Osteoblast (primary cell): ENCODE measurements around the gene NAGA. TPM values are rescaled to one million over a fixed set of nuclear protein-coding genes. Genes with fewer than 3 reads are reported as not detected.

Experiments
- DNase-seq: peaks from one replicate; pipeline ENCODE4 v3.0.0; 2011; ENCODE audit warnings: low spot score, mixed read lengths; ENCODE audit not compliant: insufficient read length; ENCODE audit errors: missing footprints
- H2AFZ ChIP-seq: 2 replicates; pipeline ENCODE4 v1.6.0; 2011; ENCODE audit warnings: mild to moderate bottlenecking, low read length
- H3K27ac ChIP-seq: 2 replicates; pipeline ENCODE4 v1.5.1; 2011; ENCODE audit warnings: mild to moderate bottlenecking, low read depth, low read length, moderate library complexity
- H3K27me3 ChIP-seq: 2 replicates; pipeline ENCODE4 v1.6.0; 2012; ENCODE audit warnings: mild to moderate bottlenecking, control low read depth, inconsistent platforms, low read length, moderate library complexity; ENCODE audit not compliant: insufficient read depth
- H3K36me3 ChIP-seq: 2 replicates; pipeline ENCODE4 v1.5.1; 2011; ENCODE audit warnings: mild to moderate bottlenecking, low read length, control low read depth, moderate library complexity; ENCODE audit not compliant: insufficient read depth
- H3K4me1 ChIP-seq: 2 replicates; pipeline ENCODE4 v1.5.1; 2011; ENCODE audit warnings: mild to moderate bottlenecking, low read length, control low read depth, moderate library complexity; ENCODE audit not compliant: insufficient read depth
- H3K4me2 ChIP-seq: 2 replicates; pipeline ENCODE4 v1.6.0; 2011; ENCODE audit warnings: mild to moderate bottlenecking, low read length; ENCODE audit not compliant: insufficient read depth
- H3K4me3 ChIP-seq: fragments of 200-600 bp; sonication (generic); 3 replicates; pipeline ENCODE4 v1.5.1; 2012; ENCODE audit warnings: mild to moderate bottlenecking, low read length, inconsistent platforms; ENCODE audit not compliant: insufficient read depth
- H3K79me2 ChIP-seq: 2 replicates; pipeline ENCODE4 v1.6.0; 2012; ENCODE audit warnings: mild to moderate bottlenecking, low read length, control low read depth, inconsistent platforms; ENCODE audit not compliant: insufficient read depth
- H3K9me3 ChIP-seq: 2 replicates; pipeline ENCODE4 v1.5.1; 2011; ENCODE audit warnings: low read depth, low read length, control low read depth
- H4K20me1 ChIP-seq: 2 replicates; pipeline ENCODE4 v1.6.0; 2012; ENCODE audit warnings: mild to moderate bottlenecking, low read length, control low read depth; ENCODE audit not compliant: insufficient read depth
- total RNA-seq: library from RNA; depleted of rRNA; stranded (reverse); fragments of >200 nt; gene quantifications from 2 replicates; pipeline ENCODE4 v1.2.3, GENCODE V29; 2012
- TF ChIP-seq, protein P1 (sequence below): IDR thresholded peaks from 2 replicates; pipeline ENCODE4 v1.5.1; 2011; ENCODE audit warnings: mild to moderate bottlenecking, low read depth, low read length, moderate library complexity; ENCODE audit errors: extremely low read depth

Gene NAGA
- total RNA-seq, 1 donor: 44.2 TPM

DNA sequence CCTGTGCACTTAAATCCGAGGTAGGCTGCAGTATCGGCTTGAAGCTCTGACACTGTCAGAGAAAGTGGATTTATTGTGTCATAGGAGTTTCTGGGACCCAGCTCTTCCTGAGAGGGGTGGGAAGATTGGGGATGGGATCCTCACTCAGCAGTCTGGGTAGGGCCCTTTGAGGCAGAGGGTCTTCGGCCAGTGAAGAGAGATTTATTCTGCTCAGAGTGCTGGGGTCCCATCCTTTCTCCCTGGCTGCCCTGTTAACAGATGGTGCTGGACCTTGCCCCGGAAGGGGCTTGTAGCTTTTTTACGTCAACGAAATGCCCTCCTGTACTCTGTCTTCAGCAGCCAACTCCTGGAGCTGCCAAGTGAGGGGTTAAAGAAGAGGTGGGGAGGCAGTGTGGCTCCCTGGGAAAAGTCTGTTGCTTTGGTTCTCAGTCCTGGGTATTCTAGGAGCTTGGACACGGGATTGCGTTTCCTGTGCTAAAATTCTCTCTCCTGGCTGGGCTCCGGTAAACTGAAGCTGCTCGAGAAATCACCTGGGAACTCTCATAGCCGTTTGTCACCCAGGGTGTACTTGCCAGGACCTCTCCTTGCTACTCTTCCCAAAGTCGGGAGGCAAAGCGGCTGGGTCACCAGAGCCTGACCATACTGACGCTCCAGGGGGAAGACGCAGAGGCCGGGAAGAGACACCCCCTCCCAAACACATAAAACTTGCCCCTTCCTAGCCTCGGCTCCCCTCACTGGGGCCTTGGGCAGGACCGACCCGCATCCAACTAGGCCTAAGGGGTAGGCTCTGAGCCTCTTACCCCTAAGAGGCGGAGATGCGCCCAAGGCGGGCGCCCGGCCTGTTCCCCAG, 8.1 kb upstream of the NAGA start:
- Histone ChIP-seq H3K4me3 (peak overlapping the region; percentile 90), H3K27me3 (no peaks in the 10 kb centered on the region), H3K79me2 (peaks cover 38% of the 10 kb centered on the region), H3K4me1 (peaks cover 21% of the 10 kb centered on the region), H3K9me3 (no peaks in the 10 kb centered on the region), H2AFZ (peak overlapping the region; percentile 75), H3K27ac (peak overlapping the region; percentile 85), H3K4me2 (peak overlapping the region; percentile 96), H4K20me1 (no peaks in the 10 kb centered on the region), H3K36me3 (peaks cover 47% of the 10 kb centered on the region)
- DNase-seq: peak; percentile 76
- TF ChIP-seq, protein P1, sequence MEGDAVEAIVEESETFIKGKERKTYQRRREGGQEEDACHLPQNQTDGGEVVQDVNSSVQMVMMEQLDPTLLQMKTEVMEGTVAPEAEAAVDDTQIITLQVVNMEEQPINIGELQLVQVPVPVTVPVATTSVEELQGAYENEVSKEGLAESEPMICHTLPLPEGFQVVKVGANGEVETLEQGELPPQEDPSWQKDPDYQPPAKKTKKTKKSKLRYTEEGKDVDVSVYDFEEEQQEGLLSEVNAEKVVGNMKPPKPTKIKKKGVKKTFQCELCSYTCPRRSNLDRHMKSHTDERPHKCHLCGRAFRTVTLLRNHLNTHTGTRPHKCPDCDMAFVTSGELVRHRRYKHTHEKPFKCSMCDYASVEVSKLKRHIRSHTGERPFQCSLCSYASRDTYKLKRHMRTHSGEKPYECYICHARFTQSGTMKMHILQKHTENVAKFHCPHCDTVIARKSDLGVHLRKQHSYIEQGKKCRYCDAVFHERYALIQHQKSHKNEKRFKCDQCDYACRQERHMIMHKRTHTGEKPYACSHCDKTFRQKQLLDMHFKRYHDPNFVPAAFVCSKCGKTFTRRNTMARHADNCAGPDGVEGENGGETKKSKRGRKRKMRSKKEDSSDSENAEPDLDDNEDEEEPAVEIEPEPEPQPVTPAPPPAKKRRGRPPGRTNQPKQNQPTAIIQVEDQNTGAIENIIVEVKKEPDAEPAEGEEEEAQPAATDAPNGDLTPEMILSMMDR: no peak

- Histone ChIP-seq H4K20me1 (no peaks in the 10 kb centered on the region), H3K79me2 (peaks cover 35% of the 10 kb centered on the region), H3K4me3 (no peak overlapping the region), H3K4me2 (no peak overlapping the region), H3K4me1 (peaks cover 26% of the 10 kb centered on the region), H3K27me3 (no peaks in the 10 kb centered on the region), H3K27ac (no peak overlapping the region), H3K9me3 (no peaks in the 10 kb centered on the region), H2AFZ (no peak overlapping the region), H3K36me3 (peaks cover 39% of the 10 kb centered on the region)
- TF ChIP-seq, protein P1: no peak
- DNase-seq: peak; percentile 69
Observed at GRCh38 chr22:42077486-42078125, 7.0 kb upstream of the NAGA start.

GRCh38 chr22:42076764-42077485, 6.3 kb upstream of the NAGA start:
- Histone ChIP-seq H4K20me1 (no peaks in the 10 kb centered on the region), H3K27me3 (no peaks in the 10 kb centered on the region), H2AFZ (no peak overlapping the region), H3K4me2 (no peak overlapping the region), H3K36me3 (peaks cover 34% of the 10 kb centered on the region), H3K4me1 (peaks cover 26% of the 10 kb centered on the region), H3K79me2 (peaks cover 30% of the 10 kb centered on the region), H3K27ac (peak overlapping the region; percentile 14), H3K9me3 (no peaks in the 10 kb centered on the region), H3K4me3 (no peak overlapping the region)
- DNase-seq: peak; percentile 57
- TF ChIP-seq, protein P1: no peak
